SIG-M5 treated with dmso at 0.1 percent for 504 hours (cell line): Measurements from ENCODE around the gene RBM38.
A peak's percentile ranks its signal among the peaks of the same experiment; 100 is the strongest.
"Not testable (repeated sequence)": the region's sequence is repeated elsewhere in the genome, so short reads cannot be mapped to it uniquely, and the experiment has no call there.

Source experiments
- DNase-seq: peaks from one replicate; lab custom pipeline; 2025; ENCODE audit not compliant: unreplicated experiment; lab: John Stamatoyannopoulos, UW

RBM38 gene

GRCh38 chr20:57416296-57417022 lies 25.3 kb downstream of the RBM38 start:
- DNase-seq: no peak

DNA sequence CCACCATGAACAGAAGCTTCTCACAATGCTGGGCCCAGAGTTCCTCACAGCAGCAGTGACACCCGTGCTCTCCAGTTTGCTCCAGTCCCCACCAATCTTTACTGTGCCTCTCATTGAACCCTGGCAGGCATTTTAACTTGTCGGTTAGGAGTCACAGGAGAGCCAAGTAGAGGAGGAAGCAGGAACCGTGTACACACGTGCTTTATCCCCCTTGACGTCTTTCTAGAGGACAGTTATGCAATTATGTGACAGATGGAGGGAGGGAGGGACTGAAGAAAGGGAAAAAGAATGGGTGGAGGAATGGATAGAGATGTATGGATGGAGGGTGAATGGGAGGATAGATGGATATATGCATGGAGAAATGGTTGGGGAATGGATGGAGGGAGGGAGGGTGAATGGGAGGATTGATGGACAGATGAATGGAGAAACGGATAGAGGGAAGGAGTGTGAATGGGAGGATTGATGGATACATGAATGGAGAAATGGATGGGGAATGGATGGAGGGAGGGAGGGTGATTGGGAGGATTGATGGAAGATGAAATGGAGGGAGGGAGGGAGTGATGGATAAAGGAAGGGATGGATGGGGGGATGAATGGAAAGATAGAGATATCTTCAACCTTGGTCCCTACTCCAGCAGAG lies 26.0 kb downstream of the RBM38 start:
- DNase-seq: peak; percentile 67

DNA sequence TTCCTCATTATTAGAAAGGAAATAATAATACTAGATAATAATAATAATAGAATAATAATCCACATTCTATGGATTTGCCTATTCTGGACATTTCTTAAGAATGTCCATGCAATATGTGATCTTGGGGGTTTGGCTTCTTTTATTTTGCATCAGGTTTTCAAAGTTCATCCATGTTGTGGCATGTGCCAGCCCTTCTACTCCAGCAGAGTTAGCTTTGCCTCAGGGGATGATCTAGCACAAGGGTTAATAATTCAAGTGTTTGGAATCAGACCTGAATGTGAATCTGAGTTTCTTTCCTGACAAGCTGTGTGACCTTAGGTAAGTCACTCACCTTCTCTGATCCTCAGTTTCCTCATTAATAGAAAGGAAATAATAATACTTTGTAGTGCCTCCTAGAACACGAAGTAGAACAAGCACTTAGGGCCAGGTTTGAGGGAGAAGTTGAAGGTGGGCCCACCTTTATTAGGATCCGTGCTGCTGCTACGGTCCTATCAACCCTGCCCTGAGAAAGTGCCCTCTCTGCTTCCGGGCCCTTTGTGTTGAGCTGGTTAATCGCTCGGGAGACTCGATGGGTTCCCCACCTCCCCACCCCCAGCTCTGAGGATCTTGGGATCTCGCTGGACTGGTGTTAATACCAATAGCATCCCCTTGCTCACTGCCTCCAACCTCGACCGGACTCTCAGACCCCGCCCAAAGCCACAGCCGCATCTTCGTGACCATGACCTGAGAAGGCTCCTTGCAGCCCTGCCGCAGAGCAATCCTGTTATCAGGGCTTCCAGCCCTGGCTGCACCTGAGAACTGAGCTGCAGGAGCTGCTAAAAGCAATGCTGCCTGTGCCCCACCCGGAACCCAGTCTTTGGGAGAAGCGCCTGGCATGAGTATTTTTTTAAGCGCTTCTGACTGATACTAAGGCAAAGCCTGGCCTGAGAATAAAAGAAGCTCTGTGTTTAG lies 26.9 kb downstream of the RBM38 start:
- no peak for DNase-seq

GRCh38 chr20:57419479-57419878 lies 28.3 kb downstream of the RBM38 start:
- not testable (repeated sequence) for DNase-seq

DNA sequence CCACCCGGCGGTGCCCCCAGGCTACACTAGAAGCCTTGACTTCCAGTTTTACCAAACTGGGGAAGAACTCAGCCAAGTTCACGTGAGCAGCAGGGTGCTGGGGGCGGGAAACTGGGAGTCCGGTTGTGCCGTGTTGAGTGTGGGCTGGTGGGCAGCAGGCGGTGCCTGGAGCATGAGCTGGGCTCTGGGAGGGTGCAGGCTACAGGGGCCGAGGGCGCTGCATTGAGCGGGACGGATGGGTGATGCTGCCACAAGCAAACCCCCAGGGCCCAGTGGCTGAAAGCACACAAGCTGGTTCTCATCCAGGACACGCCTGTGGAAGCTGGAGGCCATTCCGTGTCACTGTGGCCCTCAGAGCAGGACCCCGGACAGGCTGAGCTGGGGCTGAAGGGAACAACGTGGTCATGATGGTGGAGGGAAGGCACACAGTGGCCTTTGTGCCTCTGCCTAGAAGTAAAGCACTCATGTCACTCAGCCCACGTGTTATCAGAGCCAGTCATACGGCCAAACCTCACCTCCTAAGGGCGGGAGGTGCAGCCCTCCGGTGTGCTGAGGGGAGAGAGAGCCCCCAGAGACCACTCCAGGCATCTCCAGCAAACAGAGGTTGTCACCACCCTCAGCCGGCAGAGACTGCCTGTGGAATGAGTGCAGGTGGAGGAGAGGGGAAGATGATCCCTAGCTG lies 29.5 kb downstream of the RBM38 start:
- no peak for DNase-seq

DNA sequence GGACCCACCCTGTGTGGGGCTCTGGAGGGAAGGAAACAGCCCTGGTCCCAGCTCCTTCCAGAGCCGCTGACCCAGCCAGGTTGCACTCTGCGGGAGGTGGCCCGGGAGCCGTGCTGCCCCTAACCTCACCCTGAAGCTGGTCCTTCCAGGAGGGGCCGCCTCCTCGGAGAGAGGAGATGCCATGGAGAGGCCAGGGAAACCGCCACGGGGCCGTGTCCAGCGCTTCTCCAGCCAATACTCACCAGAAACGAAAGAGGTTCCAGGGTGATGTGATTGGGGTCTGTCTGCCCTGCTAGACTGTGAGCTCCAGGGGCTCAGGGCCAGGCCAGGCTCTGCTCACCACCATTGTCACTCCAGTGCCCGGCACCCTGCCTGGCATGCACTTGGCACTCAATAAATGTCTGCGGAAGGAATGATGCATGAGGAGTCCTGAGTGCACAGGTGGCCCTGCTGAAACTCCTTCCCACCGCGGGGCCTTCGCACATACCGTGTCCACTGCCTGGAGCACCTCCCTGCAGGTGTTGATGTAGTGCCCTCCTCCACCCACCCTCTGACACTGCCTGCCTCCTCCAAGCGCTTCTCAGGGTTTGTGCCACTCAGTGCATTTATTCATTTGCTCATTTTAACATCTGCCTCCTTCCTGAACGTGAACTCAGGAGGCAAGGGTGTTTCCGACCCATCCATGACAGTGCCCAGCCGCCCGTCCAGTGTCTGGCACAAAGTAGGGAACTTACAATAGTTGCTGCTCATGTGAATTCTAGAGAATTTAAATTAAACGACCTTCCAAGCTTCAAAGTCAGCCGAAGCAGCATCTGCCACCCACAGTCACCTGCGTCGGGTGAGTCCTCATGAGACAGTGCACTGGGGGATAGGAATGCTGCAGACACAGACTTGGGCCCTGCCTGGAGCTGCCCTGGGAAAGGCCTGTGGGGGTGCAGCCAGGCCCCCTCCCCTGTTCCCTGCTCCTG lies 30.3 kb downstream of the RBM38 start:
- DNase-seq: no peak

DNA sequence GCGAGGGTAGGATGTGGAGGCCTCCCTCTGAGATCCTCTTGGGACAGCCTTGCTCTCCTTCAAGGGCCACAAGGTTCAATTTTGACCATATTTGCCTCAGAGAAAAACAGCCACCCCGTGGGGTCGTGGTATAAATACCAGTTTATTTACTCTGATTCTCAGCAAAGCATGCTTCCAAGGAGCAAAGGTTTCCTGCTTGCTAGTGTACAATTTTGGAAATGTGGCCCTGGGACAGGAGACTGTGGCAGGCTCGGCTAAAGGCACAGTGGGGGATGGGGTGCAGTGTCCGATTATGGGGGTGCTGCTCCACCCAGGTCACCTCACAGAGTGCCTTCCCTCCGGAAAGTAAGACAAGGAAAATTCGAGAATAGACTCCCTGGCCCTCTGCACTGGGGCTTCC lies 31.1 kb downstream of the RBM38 start:
- no peak for DNase-seq

- peak; percentile 88 for DNase-seq
These were observed 34.2 kb downstream of the RBM38 start for GRCh38 chr20:57425150-57426013.

DNA sequence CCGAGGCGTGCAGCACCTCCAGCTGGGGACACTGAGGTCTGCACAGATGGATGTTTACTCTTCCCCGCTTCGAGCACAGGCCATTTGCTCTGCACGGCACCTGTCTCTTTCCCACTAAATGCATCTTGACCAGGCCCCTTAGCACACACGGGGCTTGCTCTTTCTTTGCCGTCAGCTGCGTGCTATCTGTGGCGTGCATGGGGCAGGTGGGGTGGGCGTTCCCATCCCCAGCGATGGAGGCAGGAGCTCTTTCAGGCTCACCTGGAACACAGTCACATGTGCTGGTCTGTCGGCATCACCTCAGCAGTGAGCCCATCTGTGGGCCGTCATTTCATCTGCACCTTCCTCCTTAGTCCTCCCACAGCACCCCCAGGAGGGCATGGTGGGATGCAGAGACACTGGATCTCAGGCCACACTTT lies 35.1 kb downstream of the RBM38 start:
- DNase-seq: no peak

DNA sequence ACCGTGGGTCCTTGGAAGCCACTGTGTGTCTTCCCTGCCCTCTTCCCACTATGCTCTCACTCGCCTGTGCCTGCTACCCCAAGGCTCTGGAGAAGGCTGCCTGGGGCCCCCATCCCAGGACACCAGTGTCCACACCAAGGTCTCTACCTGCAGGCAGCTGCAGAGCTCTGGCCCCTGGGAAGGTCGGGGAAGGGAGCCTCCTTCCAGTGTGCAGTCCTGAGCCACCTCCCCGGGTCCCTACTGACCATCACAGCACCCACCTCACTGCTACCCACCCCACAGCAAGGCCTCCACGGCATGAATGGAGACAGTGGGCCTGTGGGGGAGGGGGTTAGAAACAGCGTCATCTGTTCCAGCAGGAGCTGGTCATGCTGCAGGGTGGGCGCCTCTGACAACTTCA lies 35.6 kb downstream of the RBM38 start:
- DNase-seq: no peak

GRCh38 chr20:57428324-57429158 lies 37.3 kb downstream of the RBM38 start:
- no peak for DNase-seq

DNA sequence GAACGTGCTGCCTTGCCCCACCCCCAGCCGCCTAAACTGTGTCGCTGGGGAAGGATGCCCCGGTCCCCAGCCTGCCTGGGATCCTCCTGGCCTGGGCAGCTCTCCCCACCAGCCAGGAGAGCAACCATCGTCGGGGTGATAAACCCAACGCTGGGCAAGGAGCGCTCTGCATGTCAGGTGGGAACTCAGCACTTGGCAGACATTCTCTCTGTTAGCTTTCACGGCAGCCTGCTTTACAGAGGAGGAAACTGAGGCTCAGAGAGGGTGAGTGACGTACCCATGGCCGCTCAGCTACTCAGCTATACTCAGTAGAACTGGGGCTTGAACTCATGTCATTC lies 37.9 kb downstream of the RBM38 start:
- DNase-seq: no peak

GRCh38 chr20:57429580-57430200 lies 38.5 kb downstream of the RBM38 start:
- peak; percentile 95 for DNase-seq

DNA sequence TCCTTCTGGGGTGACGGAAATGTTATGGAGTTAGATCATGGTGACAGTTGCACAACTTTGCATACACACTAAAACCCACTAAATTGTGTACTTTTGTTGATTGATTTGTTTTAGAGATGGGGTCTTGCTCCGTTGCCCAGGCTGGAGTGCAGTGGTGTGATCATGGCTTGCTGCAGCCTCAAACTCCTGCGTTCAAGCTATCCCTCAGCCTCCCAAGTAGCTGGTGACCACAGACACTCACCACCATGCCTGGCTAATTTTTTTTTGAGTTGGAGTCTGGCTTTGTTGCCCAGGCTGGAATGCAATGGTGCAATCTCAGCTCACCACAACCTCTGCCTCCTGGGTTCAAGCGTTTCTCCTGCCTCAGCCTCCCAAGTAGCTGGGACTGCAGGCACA lies 39.0 kb downstream of the RBM38 start:
- not testable (repeated sequence) for DNase-seq

DNA sequence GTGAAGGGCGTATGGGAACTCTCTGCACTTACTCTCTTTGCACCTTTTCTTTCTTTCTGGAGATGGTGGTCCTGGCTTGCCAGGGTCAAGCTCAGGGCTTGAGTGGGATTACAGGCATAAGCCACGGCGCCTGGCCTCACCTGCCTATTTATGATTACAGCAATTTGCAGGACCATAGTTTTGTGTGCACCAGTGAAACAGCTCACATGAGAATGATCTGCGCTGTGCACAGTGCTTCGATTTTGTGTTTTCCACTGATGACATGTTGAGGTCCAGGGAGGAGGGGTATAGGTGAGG lies 40.3 kb downstream of the RBM38 start:
- DNase-seq: no peak

GRCh38 chr20:57432480-57432861 lies 41.3 kb downstream of the RBM38 start:
- DNase-seq: no peak

DNA sequence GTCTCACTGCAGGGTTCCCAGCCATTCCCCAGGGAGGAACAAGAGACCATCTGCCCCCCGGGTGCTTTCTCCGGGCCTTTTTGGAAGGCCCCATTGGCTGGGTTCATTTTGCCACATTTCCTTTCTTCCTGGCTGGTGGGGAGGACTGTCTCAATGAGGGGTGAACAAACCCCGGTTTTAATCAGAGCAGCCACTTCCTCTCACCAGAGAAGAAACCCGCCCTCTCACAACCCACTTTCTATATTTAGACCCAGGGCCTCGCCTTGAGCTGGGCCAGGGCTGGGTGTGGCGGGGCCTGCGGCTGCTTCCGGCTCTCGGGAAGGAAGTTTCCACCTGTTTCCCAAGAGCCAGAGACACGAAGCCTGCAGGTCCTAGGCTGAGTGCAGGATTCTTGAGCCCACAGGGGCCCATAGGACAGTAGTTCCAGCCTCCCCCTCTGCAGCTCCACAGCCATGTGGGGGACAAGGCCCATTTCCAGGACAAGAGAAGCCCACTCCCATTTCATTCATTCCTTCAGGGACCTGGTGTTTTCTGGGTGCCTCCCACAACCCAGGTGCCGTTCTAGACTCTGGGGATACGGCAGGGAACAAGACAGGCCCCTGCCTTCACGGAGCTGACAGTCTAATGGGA lies 41.8 kb downstream of the RBM38 start:
- DNase-seq: peak; percentile 98
